OCI-LY1 (cell line): Measurements from ENCODE around the gene TMEM33.

ENCODE experiments used
- EZH2 ChIP-seq: fragments of 200-600 bp; sonication (generic), shearing (Covaris generic); IDR thresholded peaks from 2 replicates; pipeline ENCODE4 v1.8.0; 2017; ENCODE audit warnings: borderline replicate concordance, mixed run types, mild to moderate bottlenecking, antibody characterized with exemption, low read length, moderate library complexity, mixed read lengths
- TF ChIP-seq, protein P1 (sequence below): fragments of 200-600 bp; sonication (generic), shearing (Covaris generic); IDR thresholded peaks from 2 replicates; pipeline ENCODE4 v1.5.1; 2017; ENCODE audit warnings: mild to moderate bottlenecking, antibody characterized with exemption, low read length, moderate library complexity, mixed read lengths

DNA sequence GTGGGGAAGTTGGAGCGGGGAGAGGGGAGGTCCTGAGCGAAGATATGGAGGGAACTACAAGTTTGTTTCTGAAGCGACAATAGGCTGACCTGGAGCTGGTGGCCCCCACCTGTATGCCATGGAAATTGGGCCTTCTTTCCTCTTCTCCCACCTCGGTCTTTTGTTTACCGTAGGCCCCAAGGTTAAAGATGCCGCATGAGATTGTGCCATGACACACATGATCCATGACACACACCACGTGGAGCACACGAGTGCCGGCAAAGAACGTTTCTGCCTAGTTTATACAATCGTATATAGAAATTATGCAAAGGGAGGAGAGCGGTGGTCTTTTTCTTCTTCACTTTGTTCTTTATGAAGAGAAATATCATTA, 408 bp downstream of the TMEM33 start:
- TF ChIP-seq, protein P1, sequence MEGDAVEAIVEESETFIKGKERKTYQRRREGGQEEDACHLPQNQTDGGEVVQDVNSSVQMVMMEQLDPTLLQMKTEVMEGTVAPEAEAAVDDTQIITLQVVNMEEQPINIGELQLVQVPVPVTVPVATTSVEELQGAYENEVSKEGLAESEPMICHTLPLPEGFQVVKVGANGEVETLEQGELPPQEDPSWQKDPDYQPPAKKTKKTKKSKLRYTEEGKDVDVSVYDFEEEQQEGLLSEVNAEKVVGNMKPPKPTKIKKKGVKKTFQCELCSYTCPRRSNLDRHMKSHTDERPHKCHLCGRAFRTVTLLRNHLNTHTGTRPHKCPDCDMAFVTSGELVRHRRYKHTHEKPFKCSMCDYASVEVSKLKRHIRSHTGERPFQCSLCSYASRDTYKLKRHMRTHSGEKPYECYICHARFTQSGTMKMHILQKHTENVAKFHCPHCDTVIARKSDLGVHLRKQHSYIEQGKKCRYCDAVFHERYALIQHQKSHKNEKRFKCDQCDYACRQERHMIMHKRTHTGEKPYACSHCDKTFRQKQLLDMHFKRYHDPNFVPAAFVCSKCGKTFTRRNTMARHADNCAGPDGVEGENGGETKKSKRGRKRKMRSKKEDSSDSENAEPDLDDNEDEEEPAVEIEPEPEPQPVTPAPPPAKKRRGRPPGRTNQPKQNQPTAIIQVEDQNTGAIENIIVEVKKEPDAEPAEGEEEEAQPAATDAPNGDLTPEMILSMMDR: no peak
- no peak for TF ChIP-seq EZH2
